ENCODE data around the gene SEM1.
"Not testable (repeated sequence)": the region's sequence is repeated elsewhere in the genome, so short reads cannot be mapped to it uniquely, and the experiment has no call there.

SEM1 gene

GRCh38 chr7:96700516-96700915 is 9.1 kb downstream of the SEM1 start:
- no peak for DNase-seq

- no peak for DNase-seq
These were observed 10.3 kb downstream of the SEM1 start for GRCh38 chr7:96699219-96699871.

- not testable (repeated sequence) for DNase-seq
These were observed 11.2 kb downstream of the SEM1 start for GRCh38 chr7:96698449-96698848.

- no peak for DNase-seq
These were observed 11.8 kb downstream of the SEM1 start for GRCh38 chr7:96697822-96698221.

GRCh38 chr7:96695581-96695980 is 14.1 kb downstream of the SEM1 start:
- DNase-seq: no peak

- no peak for DNase-seq
These were observed 15.6 kb downstream of the SEM1 start for GRCh38 chr7:96694082-96694481.

- DNase-seq: no peak
These were observed 17.9 kb downstream of the SEM1 start for GRCh38 chr7:96691702-96692101.

- DNase-seq: no peak
These were observed 20.2 kb downstream of the SEM1 start for GRCh38 chr7:96689414-96689813.

GRCh38 chr7:96686305-96686704 is 23.3 kb downstream of the SEM1 start:
- DNase-seq: no peak

GRCh38 chr7:96685755-96686154 is 23.9 kb downstream of the SEM1 start:
- no peak for DNase-seq

GRCh38 chr7:96685353-96685752 is 24.3 kb downstream of the SEM1 start:
- peak; percentile 2 for DNase-seq

GRCh38 chr7:96679886-96680285 is 29.8 kb downstream of the SEM1 start:
- DNase-seq: no peak

- no peak for DNase-seq
These were observed 32.7 kb downstream of the SEM1 start for GRCh38 chr7:96676919-96677318.

- no peak for DNase-seq
These were observed 34.1 kb downstream of the SEM1 start for GRCh38 chr7:96675548-96675947.

- no peak for DNase-seq
These were observed 35.1 kb downstream of the SEM1 start for GRCh38 chr7:96674565-96674964.

GRCh38 chr7:96671854-96672253 is 37.8 kb downstream of the SEM1 start:
- DNase-seq: no peak

- DNase-seq: no peak
These were observed 39.0 kb downstream of the SEM1 start for GRCh38 chr7:96670338-96671289.

- DNase-seq: no peak
These were observed 39.8 kb downstream of the SEM1 start for GRCh38 chr7:96669812-96670211.

GRCh38 chr7:96667026-96667425 is 42.6 kb downstream of the SEM1 start:
- DNase-seq: no peak

GRCh38 chr7:96665689-96666088 is 44.0 kb downstream of the SEM1 start:
- no peak for DNase-seq

- DNase-seq: no peak
These were observed 44.9 kb downstream of the SEM1 start for GRCh38 chr7:96664793-96665192.

- no peak for DNase-seq
These were observed 45.7 kb downstream of the SEM1 start for GRCh38 chr7:96663871-96664445.

GRCh38 chr7:96663457-96663856 is 46.2 kb downstream of the SEM1 start:
- DNase-seq: no peak

GRCh38 chr7:96662151-96662550 is 47.5 kb downstream of the SEM1 start:
- DNase-seq: not testable (repeated sequence)
